K562 (cell line): Measurements from ENCODE around the gene HOXB4. TPM values are rescaled to one million over a fixed set of nuclear protein-coding genes. Genes with fewer than 3 reads are reported as not detected.

Source experiments
- AFF4 ChIP-seq: sonication (generic); formaldehyde crosslinking; IDR thresholded peaks from 2 replicates; pipeline ENCODE4 v1.8.0; 2023; ENCODE audit warnings: mild to moderate bottlenecking, missing genetic modification reagents
- ATF4 ChIP-seq: fragments of 450-650 bp; formaldehyde crosslinking; IDR thresholded peaks from 2 replicates; pipeline ENCODE4 v1.4.0; 2022; ENCODE audit warnings: mild to moderate bottlenecking, moderate library complexity
- CBX3 ChIP-seq, 2 experiments: IDR thresholded peaks; 1 replicate in 1 of 2; 2 replicates in 1 of 2; pipeline ENCODE4 v1.6.1; 2012; ENCODE audit warnings: inconsistent platforms in 2 of 2, low read length in 2 of 2, borderline replicate concordance in 1 of 2, control low read depth in 1 of 2
- EP400 ChIP-seq: fragments of 450-650 bp; IDR thresholded peaks from 2 replicates; pipeline ENCODE4 v1.6.1; 2017; ENCODE audit warnings: antibody characterized with exemption, mild to moderate bottlenecking, moderate library complexity
- KDM1A ChIP-seq, 2 experiments: fragments of 450-650 bp; IDR thresholded peaks; 2 replicates each; pipeline ENCODE4 v1.6.1; 2016; ENCODE audit warnings: mild to moderate bottlenecking in 2 of 2
- KLF16 ChIP-seq: IDR thresholded peaks from 2 replicates; pipeline ENCODE4 v1.6.1; 2016; ENCODE audit warnings: antibody characterized with exemption
- KLF6 ChIP-seq: fragments of 250-450 bp; sonication (Bioruptor Pico); IDR thresholded peaks from 2 replicates; pipeline ENCODE4 v1.4.0; 2020; ENCODE audit warnings: mild to moderate bottlenecking, moderate library complexity, borderline replicate concordance
- MITF ChIP-seq: IDR thresholded peaks from 2 replicates; pipeline ENCODE4 v1.6.1; 2014; ENCODE audit warnings: antibody characterized with exemption
- MTA1 ChIP-seq: fragments of 450-650 bp; IDR thresholded peaks from 2 replicates; pipeline ENCODE4 v1.6.1; 2017; ENCODE audit warnings: borderline replicate concordance
- POLR2G ChIP-seq: fragments of 200-400 bp; formaldehyde crosslinking; IDR thresholded peaks from 2 replicates; pipeline ENCODE4 v1.6.1; 2017; ENCODE audit warnings: low read depth, mild to moderate bottlenecking, antibody characterized with exemption, low read length, moderate library complexity
- SMARCA4 ChIP-seq: fragments of 450-650 bp; IDR thresholded peaks from 2 replicates; pipeline ENCODE4 v1.6.1; 2016
- TBP ChIP-seq: optimal IDR thresholded peaks from 2 replicates; pipeline ENCODE3; 2011; ENCODE audit warnings: low read depth, low read length, improper control_type of control experiment
- THRB ChIP-seq: fragments of 450-650 bp; formaldehyde crosslinking; conservative IDR thresholded peaks from 2 replicates; pipeline ENCODE4 v1.4.0; 2022; ENCODE audit warnings: mild to moderate bottlenecking, missing genetic modification characterization
- ZBTB33 ChIP-seq: sonication (generic); formaldehyde crosslinking; IDR thresholded peaks from 2 replicates; pipeline ENCODE4 v1.8.1; 2023; ENCODE audit warnings: mild to moderate bottlenecking, missing genetic modification reagents
- ZNF174 ChIP-seq: fragments of 250-450 bp; sonication (Bioruptor Pico); IDR thresholded peaks from 2 replicates; pipeline ENCODE4 v1.4.0; 2020; ENCODE audit warnings: mild to moderate bottlenecking
- ZNF23 ChIP-seq: fragments of 250-450 bp; sonication (Bioruptor Pico); IDR thresholded peaks from 2 replicates; pipeline ENCODE4 v1.4.0; 2020; ENCODE audit warnings: mild to moderate bottlenecking
- ZNF561 ChIP-seq: fragments of 450-650 bp; formaldehyde crosslinking; conservative IDR thresholded peaks from 2 replicates; pipeline ENCODE4 v1.4.0; 2020; ENCODE audit warnings: mild to moderate bottlenecking, moderate library complexity
- ZNF696 ChIP-seq: fragments of 250-450 bp; sonication (Bioruptor Pico); conservative IDR thresholded peaks from 2 replicates; pipeline ENCODE4 v1.4.0; 2020; ENCODE audit warnings: mild to moderate bottlenecking, moderate library complexity
- ZNF79 ChIP-seq: fragments of 250-450 bp; sonication (Bioruptor Pico); IDR thresholded peaks from 2 replicates; pipeline ENCODE4 v1.4.0; 2020; ENCODE audit warnings: low read depth, mild to moderate bottlenecking, moderate library complexity
- polyA plus RNA-seq, 8 experiments: library from polyadenylated mRNA; depleted of rRNA in 4 of 8; stranded (reverse) in 5 of 8; unstranded in 3 of 8; fragments of >200 nt; fragmentation: Nextera tagmentation in 2 of 8; fragmentation: Illumina TruSeq in 1 of 8; extraction: Ambion mirVana in 2 of 8; extraction: Trizol in 1 of 8; gene quantifications; 2 replicates each; pipeline versions ENCODE4 v1.2.1 to v1.2.3, GENCODE V29; 2011 to 2014; ENCODE audit warnings: inconsistent platforms in 1 of 8, missing spikeins in 1 of 8
- total RNA-seq, 7 experiments: library from RNA; depleted of rRNA in 6 of 7; stranded (reverse); fragments of >200 nt in 6 of 7; fragmentation: Illumina TruSeq in 2 of 7; extraction: Trizol in 2 of 7; gene quantifications; 2 replicates each; pipeline versions ENCODE4 v1.2.1 to v1.2.3, GENCODE V29; 2011 to 2021; ENCODE audit warnings: low replicate concordance in 1 of 7

The HOXB4 gene
- total and polyA plus RNA-seq, 9 of the 15 experiments (the other 6 are each of a cell fraction or from before 2014, with no cell fraction given): 1.6 to 34.9 (median 14.9) TPM

GRCh38 chr17:48610282-48611211 is 32.4 kb upstream of the HOXB4 start, which contains the start of gene HOXB7 (continued):
- no peak for TF ChIP-seq ATF4 (CRISPR knock-in tag)
- peak; percentile 87 for TF ChIP-seq POLR2G
- TF ChIP-seq EP400: peak; percentile 34
- peak; percentile 7 for TF ChIP-seq TBP
- no peak for TF ChIP-seq KLF16
- TF ChIP-seq ZNF174 (CRISPR knock-in tag): no peak
- no peak for TF ChIP-seq THRB (CRISPR knock-in tag)
- TF ChIP-seq CBX3 (IDR thresholded peaks at IDR 0.05; ENCODE audit: borderline replicate concordance in 1 of 2, low read length in 2 of 2): no peak
- no peak for TF ChIP-seq ZNF696
- TF ChIP-seq MITF: no peak
- TF ChIP-seq MTA1: no peak
- TF ChIP-seq ZNF23 (CRISPR knock-in tag): no peak
- TF ChIP-seq ZNF561 (CRISPR knock-in tag): no peak
- no peak for TF ChIP-seq AFF4 (CRISPR knock-in tag)
- no peak for TF ChIP-seq SMARCA4
- no peak for TF ChIP-seq KLF6
- peak; percentile 74; the same call in 1 of the 2 replicates for TF ChIP-seq ZBTB33 (CRISPR knock-in tag)
- TF ChIP-seq KDM1A (IDR thresholded peaks at IDR 0.05): no peak
- TF ChIP-seq ZNF79 (CRISPR knock-in tag): no peak
